Measurements from ENCODE around the gene ALKBH3. TPM values are rescaled to one million over a fixed set of nuclear protein-coding genes. Genes with fewer than 3 reads are reported as not detected.

The ALKBH3 gene
- total and polyA plus RNA-seq, 10 of the 15 experiments (the other 5 are each of a cell fraction or from before 2014, with no cell fraction given): 22.1 to 50.8 (median 38.5) TPM

GRCh38 chr11:43907028-43907975, 26.7 kb downstream of the ALKBH3 start:
- Histone ChIP-seq H3K4me2 (ENCODE audit: control insufficient read depth, insufficient read depth) (no peak overlapping the region), H3K27ac (ENCODE audit: control insufficient read depth, insufficient read depth) (no peak overlapping the region), H3K9ac (ENCODE audit: control insufficient read depth, insufficient read depth, low read length) (no peak overlapping the region), H3K9me3 (replicated peaks; ENCODE audit: control insufficient read depth, insufficient read depth, low read length) (no peaks in the 10 kb centered on the region), H3K27me3 (replicated peaks in 1 of 2; ENCODE audit: control insufficient read depth in 2 of 2, insufficient read depth in 2 of 2, low read length in 1 of 2) (no peaks in the 10 kb centered on the region), H3K4me3 (no peak overlapping the region), H3K79me2 (ENCODE audit: control insufficient read depth, insufficient read depth, low read length) (no peaks in the 10 kb centered on the region), H3K4me1 (ENCODE audit: control insufficient read depth, insufficient read depth, low read length) (peaks cover 6% of the 10 kb centered on the region; the same call in 1 of the 2 replicates), H4K20me1 (ENCODE audit: control insufficient read depth, insufficient read depth) (no peaks in the 10 kb centered on the region), H3K36me3 (ENCODE audit: control insufficient read depth in 2 of 2, insufficient read depth in 2 of 2, low read length in 1 of 2) (peaks cover 1 to 11% of the 10 kb centered on the region in 2 experiments; a peak in 2 of 4 replicates), H2AFZ (ENCODE audit: control insufficient read depth, low read depth, low read length) (no peak overlapping the region)
- ChIA-PET CTCF (interaction anchor here (2.0 kb wide), 1 partner anchor 17 kb away, joined by 10 read pairs; no protein-coding TSS in a partner anchor), RAD21 (ENCODE audit: unreplicated experiment) (interaction anchor here (1.0 kb wide), 1 partner anchor 17 kb away, joined by 3 read pairs; no protein-coding TSS in a partner anchor), POLR2A (no interaction called here), SMC1A (ENCODE audit: uncharacterized antibody, unreplicated experiment) (interaction anchor here (1.8 kb wide), 1 partner anchor 26 kb away, joined by 6 read pairs; no protein-coding TSS in a partner anchor)
- in situ Hi-C loops (cut with MboI): no loop called here
- DNase-seq (ENCODE audit: low read depth, low spot score) (no peak), ATAC-seq (peak; percentile 57), FAIRE-seq (no peak)
- intact Hi-C loops (cut with micrococcal nuclease; ENCODE audit: unreplicated experiment): no loop called here
- 47% methylated on average over 4 of the region's 4 CpGs for WGBS (ENCODE audit: insufficient coverage, insufficient replicate concordance, low lambda C conversion rate, missing lambda C conversion rate)
- TF ChIP-seq KLF5 (IDR thresholded peaks at IDR 0.05; ENCODE audit: partially characterized antibody): no peak
- TF ChIP-seq USF2 (IDR thresholded peaks at IDR 0.05; ENCODE audit: borderline replicate concordance, low read depth, low read length): no peak
- TF ChIP-seq BCLAF1 (IDR thresholded peaks at IDR 0.05): no peak
- no peak for TF ChIP-seq RAD21 (IDR thresholded peaks at IDR 0.05; ENCODE audit: insufficient read depth, low read depth, low read length)
- TF ChIP-seq NR2F1 (conservative IDR thresholded peaks at IDR 0.05): no peak
- no TSS peak for BruUV-seq (replicated peaks)

Data from GM12878 (cell line).